HG02884 (cell line): ENCODE data around the gene ZER1.
A peak's percentile ranks its signal among the peaks of the same experiment; 100 is the strongest.
"Not testable (repeated sequence)": the region's sequence is repeated elsewhere in the genome, so short reads cannot be mapped to it uniquely, and the experiment has no call there.

Experiments used
- ATAC-seq: cut with Tn5 transposase; IDR thresholded peaks from one replicate; pipeline ENCODE4 v1.9.1; 2021; ENCODE audit warnings: mild to moderate bottlenecking, moderate library complexity; ENCODE audit not compliant: unreplicated experiment

ZER1 gene

GRCh38 chr9:128771745-128772519 is at the start of gene ZER1:
ZER1 (minus strand) TSS chr9:128771927; CDS start chr9:128755565, 16,362 bp downstream.
- ATAC-seq = peak; percentile 77

GRCh38 chr9:128820665-128821583 is 49.2 kb upstream of the ZER1 start:
- ATAC-seq = no peak

- no peak for ATAC-seq
These were observed 48.3 kb upstream of the ZER1 start for GRCh38 chr9:128819716-128820664.

GRCh38 chr9:128818839-128819715 is 47.4 kb upstream of the ZER1 start:
- ATAC-seq = peak; percentile 30

- peak; percentile 91 for ATAC-seq
These were observed 46.5 kb upstream of the ZER1 start, which contains the start of gene ENDOG for GRCh38 chr9:128818099-128818838. ENDOG (plus strand) TSS chr9:128818500; CDS start chr9:128818685, 185 bp downstream.

- no peak for ATAC-seq
These were observed 39.1 kb upstream of the ZER1 start for GRCh38 chr9:128810873-128811272.

GRCh38 chr9:128809831-128810230 is 38.1 kb upstream of the ZER1 start:
- no peak for ATAC-seq

- no peak for ATAC-seq
These were observed 37.4 kb upstream of the ZER1 start for GRCh38 chr9:128809036-128809599.

GRCh38 chr9:128808543-128808942 is 36.8 kb upstream of the ZER1 start:
- ATAC-seq = no peak

GRCh38 chr9:128807827-128808226 is 36.1 kb upstream of the ZER1 start:
- ATAC-seq = no peak

GRCh38 chr9:128805661-128806060 is 33.9 kb upstream of the ZER1 start:
- no peak for ATAC-seq

- no peak for ATAC-seq
These were observed 30.8 kb upstream of the ZER1 start for GRCh38 chr9:128802482-128802881.

GRCh38 chr9:128800061-128800460 is 28.3 kb upstream of the ZER1 start:
- ATAC-seq = no peak

- no peak for ATAC-seq
These were observed 27.2 kb upstream of the ZER1 start for GRCh38 chr9:128798896-128799295.

GRCh38 chr9:128794961-128795360 is 23.2 kb upstream of the ZER1 start:
- not testable (repeated sequence) for ATAC-seq

- no peak for ATAC-seq
These were observed 21.4 kb upstream of the ZER1 start for GRCh38 chr9:128792978-128793686.

GRCh38 chr9:128792134-128792533 is 20.4 kb upstream of the ZER1 start:
- no peak for ATAC-seq

- ATAC-seq = no peak
These were observed 18.8 kb upstream of the ZER1 start for GRCh38 chr9:128790536-128790935.
